H9 (cell line): ENCODE measurements around the gene GCNT3. TPM values are rescaled to one million over a fixed set of nuclear protein-coding genes. Genes with fewer than 3 reads are reported as not detected.

Experiments
- DNase-seq: peaks from one replicate; pipeline ENCODE4 v3.0.0-alpha.2; 2017
- H2AFZ ChIP-seq: one replicate; pipeline ENCODE4 v1.6.1; 2013; ENCODE audit warnings: mild to moderate bottlenecking, low read length, control low read depth, moderate library complexity
- H2AK5ac ChIP-seq: 2 replicates; pipeline ENCODE4 v1.6.1; 2013; ENCODE audit warnings: low read length, control low read depth, mixed read lengths; ENCODE audit not compliant: insufficient read length
- H2BK120ac ChIP-seq: one replicate; pipeline ENCODE4 v1.6.1; 2013; ENCODE audit warnings: low read depth, mild to moderate bottlenecking, low read length, control low read depth, inconsistent platforms; ENCODE audit not compliant: poor library complexity, severe bottlenecking
- H2BK12ac ChIP-seq: 2 replicates; pipeline ENCODE4 v1.6.1; 2013; ENCODE audit warnings: low read length, control low read depth, mixed read lengths, low read depth; ENCODE audit not compliant: insufficient read length
- H2BK15ac ChIP-seq: 2 replicates; pipeline ENCODE4 v1.6.1; 2013; ENCODE audit warnings: low read depth, low read length, control low read depth
- H2BK20ac ChIP-seq: one replicate; pipeline ENCODE4 v1.6.1; 2013; ENCODE audit warnings: low read depth, mild to moderate bottlenecking, low read length, control low read depth, inconsistent platforms; ENCODE audit not compliant: poor library complexity, severe bottlenecking
- H2BK5ac ChIP-seq: 2 replicates; pipeline ENCODE4 v1.6.1; 2013; ENCODE audit warnings: low read length, control low read depth, mixed read lengths; ENCODE audit not compliant: insufficient read length
- H3K14ac ChIP-seq: 2 replicates; pipeline ENCODE4 v1.6.1; 2013; ENCODE audit warnings: low read length, control low read depth; ENCODE audit not compliant: insufficient read depth
- H3K18ac ChIP-seq: 2 replicates; pipeline ENCODE4 v1.6.1; 2013; ENCODE audit warnings: low read depth, mild to moderate bottlenecking, mixed read lengths, low read length, control low read depth; ENCODE audit not compliant: insufficient read length
- H3K23ac ChIP-seq: 2 replicates; pipeline ENCODE4 v1.6.1; 2013; ENCODE audit warnings: low read length, control low read depth, mixed read lengths, low read depth; ENCODE audit not compliant: insufficient read length
- H3K23me2 ChIP-seq: 2 replicates; pipeline ENCODE4 v1.6.1; 2013; ENCODE audit warnings: low read depth, mild to moderate bottlenecking, mixed read lengths, low read length, control low read depth; ENCODE audit not compliant: insufficient read length, poor library complexity, severe bottlenecking
- H3K27ac ChIP-seq: 2 replicates; pipeline ENCODE4 v1.5.1; 2013; ENCODE audit warnings: low read length, control low read depth, mixed read lengths, low read depth; ENCODE audit not compliant: insufficient read length
- H3K27me3 ChIP-seq: 2 replicates; pipeline ENCODE4 v1.6.1; 2013; ENCODE audit warnings: low read length, control low read depth, inconsistent platforms; ENCODE audit not compliant: insufficient read depth
- H3K4ac ChIP-seq: 2 replicates; pipeline ENCODE4 v1.6.1; 2013; ENCODE audit warnings: low read depth, mild to moderate bottlenecking, control low read depth, inconsistent platforms, low read length, moderate library complexity
- H3K4me1 ChIP-seq: 2 replicates; pipeline ENCODE4 v1.6.1; 2013; ENCODE audit warnings: low read length, control low read depth, inconsistent platforms; ENCODE audit not compliant: insufficient read depth
- H3K4me2 ChIP-seq: 2 replicates; pipeline ENCODE4 v1.6.1; 2013; ENCODE audit warnings: low read length, control low read depth, mixed read lengths; ENCODE audit not compliant: insufficient read length, insufficient read depth
- H3K56ac ChIP-seq: 2 replicates; pipeline ENCODE4 v1.6.1; 2013; ENCODE audit warnings: low read depth, mild to moderate bottlenecking, mixed read lengths, low read length, control low read depth; ENCODE audit not compliant: insufficient read length
- H3K79me1 ChIP-seq: 2 replicates; pipeline ENCODE4 v1.6.1; 2013; ENCODE audit warnings: low read depth, mild to moderate bottlenecking, moderate library complexity, low read length, control low read depth, inconsistent platforms; ENCODE audit not compliant: insufficient read depth, poor library complexity, severe bottlenecking
- H3K79me2 ChIP-seq: 2 replicates; pipeline ENCODE4 v1.6.1; 2013; ENCODE audit warnings: low read length, control low read depth, inconsistent platforms; ENCODE audit not compliant: insufficient read depth
- H3K9ac ChIP-seq: 2 replicates; pipeline ENCODE4 v1.6.1; 2013; ENCODE audit warnings: low read length, control low read depth, mixed read lengths; ENCODE audit not compliant: insufficient read length; ENCODE audit errors: extremely low read depth
- H3K9me3 ChIP-seq: one replicate; pipeline ENCODE4 v1.6.1; 2013; ENCODE audit warnings: low read depth, low read length, inconsistent platforms; ENCODE audit not compliant: control insufficient read depth
- H3T11ph ChIP-seq: one replicate; pipeline ENCODE4 v1.6.1; 2013; ENCODE audit warnings: mild to moderate bottlenecking, low read length, control low read depth, inconsistent platforms
- H4K20me1 ChIP-seq: one replicate; pipeline ENCODE4 v1.6.1; 2013; ENCODE audit not compliant: control insufficient read depth, insufficient read length, insufficient read depth
- H4K5ac ChIP-seq: 2 replicates; pipeline ENCODE4 v1.6.1; 2013; ENCODE audit warnings: low read depth, mild to moderate bottlenecking, mixed read lengths, low read length, control low read depth; ENCODE audit not compliant: insufficient read length
- H4K8ac ChIP-seq: replicated peaks from 2 replicates; pipeline ENCODE4 v1.6.1; 2013; ENCODE audit warnings: low read length, control low read depth, mixed read lengths, low read depth; ENCODE audit not compliant: insufficient read length
- H4K91ac ChIP-seq: 2 replicates; pipeline ENCODE4 v1.6.1; 2013; ENCODE audit warnings: low read depth, mild to moderate bottlenecking, moderate library complexity, mixed read lengths, low read length, control low read depth; ENCODE audit not compliant: insufficient read length
- H3K27ac Mint-ChIP-seq, 3 experiments: 2 replicates in 2 of 3; 3 replicates in 1 of 3; pipeline ENCODE4 v1.8.0; 2020 to 2021; ENCODE audit warnings: mixed read lengths in 3 of 3, mild to moderate bottlenecking in 1 of 3, moderate library complexity in 1 of 3
- H3K27me3 Mint-ChIP-seq: 2 replicates; pipeline ENCODE4 v1.8.0; 2021; ENCODE audit warnings: low read depth, mild to moderate bottlenecking, moderate library complexity, mixed read lengths
- H3K36me3 Mint-ChIP-seq, 3 experiments: 2 replicates in 2 of 3; 3 replicates in 1 of 3; pipeline ENCODE4 v1.8.0; 2020 to 2021; ENCODE audit warnings: low read depth in 3 of 3, mixed read lengths in 3 of 3; ENCODE audit not compliant: insufficient read depth in 1 of 3
- H3K4me1 Mint-ChIP-seq, 2 experiments: 2 replicates each; pipeline ENCODE4 v1.8.0; 2020; ENCODE audit warnings: mixed read lengths in 2 of 2
- H3K4me3 Mint-ChIP-seq, 2 experiments: 2 replicates in 1 of 2; 3 replicates in 1 of 2; pipeline ENCODE4 v1.8.0; 2020 to 2021; ENCODE audit warnings: mild to moderate bottlenecking in 2 of 2, mixed read lengths in 2 of 2, moderate library complexity in 1 of 2
- H3K9me3 Mint-ChIP-seq, 2 experiments: 2 replicates in 1 of 2; 3 replicates in 1 of 2; pipeline ENCODE4 v1.8.0; 2020; ENCODE audit warnings: mild to moderate bottlenecking in 2 of 2, mixed read lengths in 2 of 2, moderate library complexity in 1 of 2
- CTCF ChIP-seq: fragments of 200-600 bp; sonication (generic); conservative IDR thresholded peaks from 3 replicates; pipeline ENCODE4 v1.8.0; 2021; ENCODE audit warnings: antibody characterized with exemption, mild to moderate bottlenecking
- WGBS: extraction: QIAGEN DNeasy Blood & Tissue Kit; methylation state at CpG from one replicate; pipeline ENCODE4 v1.1.7; 2013; ENCODE audit warnings: missing lambda C conversion rate, low lambda C conversion rate, mixed read lengths; ENCODE audit not compliant: insufficient read length; ENCODE audit errors: extremely low coverage; 5-methylcytosine and 5-hydroxymethylcytosine counted together
- total RNA-seq: library from RNA; stranded (reverse); gene quantifications from 2 replicates; pipeline ENCODE4 v1.2.1, GENCODE V29; 2021

The GCNT3 gene
- total RNA-seq, 1 experiment from 2014 or later, result not detected

GRCh38 chr15:59569477-59569876 is 42.1 kb upstream of the GCNT3 start:
- no peaks in the 10 kb centered on the region; a peak in 1 of 7 replicates for H3K36me3 Mint-ChIP-seq
- Histone ChIP-seq H2AFZ (no peak overlapping the region), H3K27me3 (no peaks in the 10 kb centered on the region), H3K9me3 (no peaks in the 10 kb centered on the region), H3K79me2 (no peaks in the 10 kb centered on the region), H2BK15ac (no peak overlapping the region), H3K56ac (no peak overlapping the region), H2AK5ac (no peak overlapping the region), H3K4me1 (no peaks in the 10 kb centered on the region), H2BK120ac (no peak overlapping the region), H3K4ac (no peak overlapping the region), H2BK12ac (no peak overlapping the region), H3K4me2 (no peak overlapping the region), H4K20me1 (no peaks in the 10 kb centered on the region), H4K91ac (no peak overlapping the region), H3K79me1 (no peaks in the 10 kb centered on the region), H3K23ac (no peak overlapping the region), H4K5ac (no peak overlapping the region), H3K27ac (no peak overlapping the region), H3K18ac (no peak overlapping the region), H3T11ph (no peak overlapping the region), H3K14ac (no peak overlapping the region), H3K9ac (no peak overlapping the region), H4K8ac (no peak overlapping the region), H3K23me2 (no peaks in the 10 kb centered on the region), H2BK20ac (no peak overlapping the region), H2BK5ac (no peak overlapping the region)
- no peak for DNase-seq
- peaks cover 7 to 9% of the 10 kb centered on the region in 2 experiments for H3K9me3 Mint-ChIP-seq
- no CpG with 5 or more reads among the region's 8 CpGs for WGBS
- no peak for TF ChIP-seq CTCF
- H3K27me3 Mint-ChIP-seq, result peaks cover 1% of the 10 kb centered on the region; the same call in 1 of the 2 replicates
- H3K4me3 Mint-ChIP-seq, result no peak overlapping the region
- peak overlapping the region in 1 of 3 experiments; percentile 20; a peak in 1 of 7 replicates for H3K27ac Mint-ChIP-seq
- H3K4me1 Mint-ChIP-seq, result peaks cover 5 to 6% of the 10 kb centered on the region in 2 experiments
